ENCODE results near the gene PLEKHG4. TPM values are rescaled to one million over a fixed set of nuclear protein-coding genes. Genes with fewer than 3 reads are reported as not detected.

The PLEKHG4 gene
- total and polyA plus RNA-seq, 10 donors: 5.1 to 27.9 (median 13.0) TPM

GRCh38 chr16:67240506-67240905 lies 38.8 kb upstream of the PLEKHG4 start:
- TF ChIP-seq POLR2A (IDR thresholded peaks at IDR 0.05) (no peak), POLR2AphosphoS5 (IDR thresholded peaks at IDR 0.05) (peak in 1 of 3 donors; percentile 4)
- H3K36me3 ChIP-seq: peaks cover 3 to 75% (median 45%) of the 10 kb centered on the region in 6 donors
- H3K4me3 ChIP-seq: peak overlapping the region in 1 of 8 donors; percentile 24
- peak; percentile 46 for DNase-seq
- H3K27me3 ChIP-seq (replicated peaks in 1 of 7): no peaks in the 10 kb centered on the region
- 55 to 87% (median 77%) methylated on average over 4 of the region's 4 CpGs for WGBS, 5 donors
- peak overlapping the region in 7 of 8 donors; percentile 58 to 96 (median 92) for H3K27ac ChIP-seq
- H3K9me3 ChIP-seq: no peaks in the 10 kb centered on the region
- H3K4me1 ChIP-seq: peaks cover 45 to 97% (median 72%) of the 10 kb centered on the region in 6 donors
- intact Hi-C loops (cut with DNase I; ENCODE audit: low total_unique reads): no loop called here

- H3K27ac ChIP-seq: peak overlapping the region; percentile 27 to 96 (median 92)
- no peaks in the 10 kb centered on the region for H3K27me3 ChIP-seq (replicated peaks in 1 of 7)
- intact Hi-C loops (cut with DNase I; ENCODE audit: low total_unique reads): no loop called here
- TF ChIP-seq POLR2AphosphoS5 (IDR thresholded peaks at IDR 0.05): peak; percentile 43 to 66 (median 57)
- no peak for TF ChIP-seq POLR2A (IDR thresholded peaks at IDR 0.05)
- no peak for TF ChIP-seq CTCF (IDR thresholded peaks at IDR 0.05 in 8 of 11, conservative IDR thresholded peaks at IDR 0.05 in 3 of 11)
- no peaks in the 10 kb centered on the region for H3K9me3 ChIP-seq
- peaks cover 3 to 68% (median 38%) of the 10 kb centered on the region in 6 donors for H3K36me3 ChIP-seq
- WGBS, 5 donors: 59 to 68% (median 66%) methylated on average over 10 of the region's 10 CpGs
- peak overlapping the region in 1 of 8 donors; percentile 24 for H3K4me3 ChIP-seq
- DNase-seq: peak; percentile 83
- peaks cover 50 to 100% (median 79%) of the 10 kb centered on the region in 6 donors for H3K4me1 ChIP-seq
These were observed 38.1 kb upstream of the PLEKHG4 start for GRCh38 chr16:67241008-67241900.

- H3K36me3 ChIP-seq: peaks cover 0 to 58% (median 28%) of the 10 kb centered on the region in 6 donors
- peak; percentile 77 for DNase-seq
- WGBS, 5 donors: 55 to 93% (median 69%) methylated on average over 3 to 4 of the region's 4 CpGs
These were observed 37.1 kb upstream of the PLEKHG4 start for GRCh38 chr16:67242138-67242730.

GRCh38 chr16:67243481-67243880 lies 35.9 kb upstream of the PLEKHG4 start:
- TF ChIP-seq POLR2A (IDR thresholded peaks at IDR 0.05): no peak
- no peak for TF ChIP-seq CTCF (IDR thresholded peaks at IDR 0.05 in 8 of 11, conservative IDR thresholded peaks at IDR 0.05 in 3 of 11)
- no peak for TF ChIP-seq POLR2AphosphoS5 (IDR thresholded peaks at IDR 0.05)
- DNase-seq: peak; percentile 73
- intact Hi-C loops (cut with DNase I; ENCODE audit: low total_unique reads): no loop called here
- Histone ChIP-seq H3K9me3 (no peaks in the 10 kb centered on the region), H3K4me3 (peak overlapping the region in 5 of 8 donors; percentile 87 to 95 (median 93)), H3K27ac (peak overlapping the region; percentile 89 to 96 (median 92)), H3K36me3 (peaks cover 0 to 46% (median 15%) of the 10 kb centered on the region in 6 donors), H3K4me1 (peaks cover 57 to 97% (median 85%) of the 10 kb centered on the region in 6 donors), H3K27me3 (replicated peaks in 1 of 7) (peaks cover 0 to 6% (median 0%) of the 10 kb centered on the region in 7 donors)
- WGBS, 5 donors: 56 to 76% (median 67%) methylated on average over 4 of the region's 4 CpGs

More at GRCh38 chr16:67242138-67242730, 37.1 kb upstream of the PLEKHG4 start:
- H3K9me3 ChIP-seq: no peaks in the 10 kb centered on the region
- H3K27ac ChIP-seq: peak overlapping the region in 7 of 8 donors; percentile 58 to 96 (median 92)
- H3K4me1 ChIP-seq: peaks cover 50 to 97% (median 79%) of the 10 kb centered on the region in 6 donors
- H3K4me3 ChIP-seq: peak overlapping the region in 1 of 8 donors; percentile 10
- H3K27me3 ChIP-seq (replicated peaks in 1 of 7): no peaks in the 10 kb centered on the region
- TF ChIP-seq CTCF (IDR thresholded peaks at IDR 0.05 in 8 of 11, conservative IDR thresholded peaks at IDR 0.05 in 3 of 11) (no peak), POLR2AphosphoS5 (IDR thresholded peaks at IDR 0.05) (peak in 2 of 3 donors; percentile 11 to 38)
- intact Hi-C loops (cut with DNase I; ENCODE audit: low total_unique reads): no loop called here
